Measurements from ENCODE around the gene ABCC4.
"Not testable (repeated sequence)": the region's sequence is repeated elsewhere in the genome, so short reads cannot be mapped to it uniquely, and the experiment has no call there.

The ABCC4 gene

DNA sequence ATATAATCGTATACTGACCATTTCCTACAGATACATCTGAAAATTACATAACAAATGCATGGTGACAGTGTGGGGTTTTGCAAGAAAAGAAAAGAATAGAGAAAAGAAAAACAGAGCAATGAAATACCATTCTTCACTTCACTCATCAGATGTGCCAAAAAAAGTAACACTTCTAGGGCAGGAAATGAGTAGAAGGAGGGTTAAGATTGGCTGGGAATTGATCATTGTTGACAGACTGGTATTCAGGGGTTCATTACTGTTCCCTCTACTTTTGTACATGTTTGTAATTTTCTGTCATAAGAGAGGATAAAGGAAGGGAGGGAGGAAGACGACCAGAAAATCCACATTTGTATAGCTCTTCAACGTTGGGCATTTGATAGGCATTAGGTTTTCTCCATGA is 31.5 kb downstream of the ABCC4 start:
- TF ChIP-seq, protein P1, sequence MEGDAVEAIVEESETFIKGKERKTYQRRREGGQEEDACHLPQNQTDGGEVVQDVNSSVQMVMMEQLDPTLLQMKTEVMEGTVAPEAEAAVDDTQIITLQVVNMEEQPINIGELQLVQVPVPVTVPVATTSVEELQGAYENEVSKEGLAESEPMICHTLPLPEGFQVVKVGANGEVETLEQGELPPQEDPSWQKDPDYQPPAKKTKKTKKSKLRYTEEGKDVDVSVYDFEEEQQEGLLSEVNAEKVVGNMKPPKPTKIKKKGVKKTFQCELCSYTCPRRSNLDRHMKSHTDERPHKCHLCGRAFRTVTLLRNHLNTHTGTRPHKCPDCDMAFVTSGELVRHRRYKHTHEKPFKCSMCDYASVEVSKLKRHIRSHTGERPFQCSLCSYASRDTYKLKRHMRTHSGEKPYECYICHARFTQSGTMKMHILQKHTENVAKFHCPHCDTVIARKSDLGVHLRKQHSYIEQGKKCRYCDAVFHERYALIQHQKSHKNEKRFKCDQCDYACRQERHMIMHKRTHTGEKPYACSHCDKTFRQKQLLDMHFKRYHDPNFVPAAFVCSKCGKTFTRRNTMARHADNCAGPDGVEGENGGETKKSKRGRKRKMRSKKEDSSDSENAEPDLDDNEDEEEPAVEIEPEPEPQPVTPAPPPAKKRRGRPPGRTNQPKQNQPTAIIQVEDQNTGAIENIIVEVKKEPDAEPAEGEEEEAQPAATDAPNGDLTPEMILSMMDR (IDR thresholded peaks at IDR 0.05; ENCODE audit: low read depth, low read length, missing control alignments) = no peak

GRCh38 chr13:95268343-95269065 is 32.7 kb downstream of the ABCC4 start:
- in situ Hi-C loops (cut with HindIII; ENCODE audit: low sequenced_read_pairs); DNase-seq (ENCODE audit: low read depth); H3K4me3 ChIP-seq (ENCODE audit: low read depth, low read length): not testable (repeated sequence)

More for the DNA sequence above, 31.5 kb downstream of the ABCC4 start:
- in situ Hi-C loops (cut with HindIII; ENCODE audit: low sequenced_read_pairs) = no loop called here
- no peak for DNase-seq (ENCODE audit: low read depth)
- H3K4me3 ChIP-seq (ENCODE audit: low read depth, low read length) = no peak overlapping the region

- TF ChIP-seq, protein P1 (IDR thresholded peaks at IDR 0.05; ENCODE audit: low read depth, low read length, missing control alignments) = no peak
- no peak overlapping the region for H3K4me3 ChIP-seq (ENCODE audit: low read depth, low read length)
- in situ Hi-C loops (cut with HindIII; ENCODE audit: low sequenced_read_pairs) = no loop called here
- DNase-seq (ENCODE audit: low read depth) = peak; percentile 77
Measured at GRCh38 chr13:95267662-95268342, 33.4 kb downstream of the ABCC4 start.

GRCh38 chr13:95264225-95264624 is 37.0 kb downstream of the ABCC4 start:
- in situ Hi-C loops (cut with HindIII; ENCODE audit: low sequenced_read_pairs) = no loop called here
- no peak for DNase-seq (ENCODE audit: low read depth)
- no peak overlapping the region for H3K4me3 ChIP-seq (ENCODE audit: low read depth, low read length)
- TF ChIP-seq, protein P1 (IDR thresholded peaks at IDR 0.05; ENCODE audit: low read depth, low read length, missing control alignments) = no peak

- DNase-seq (ENCODE audit: low read depth) = no peak
- TF ChIP-seq, protein P1 (IDR thresholded peaks at IDR 0.05; ENCODE audit: low read depth, low read length, missing control alignments) = no peak
- in situ Hi-C loops (cut with HindIII; ENCODE audit: low sequenced_read_pairs) = no loop called here
- no peak overlapping the region for H3K4me3 ChIP-seq (ENCODE audit: low read depth, low read length)
Measured at GRCh38 chr13:95262837-95263384, 38.3 kb downstream of the ABCC4 start.

DNA sequence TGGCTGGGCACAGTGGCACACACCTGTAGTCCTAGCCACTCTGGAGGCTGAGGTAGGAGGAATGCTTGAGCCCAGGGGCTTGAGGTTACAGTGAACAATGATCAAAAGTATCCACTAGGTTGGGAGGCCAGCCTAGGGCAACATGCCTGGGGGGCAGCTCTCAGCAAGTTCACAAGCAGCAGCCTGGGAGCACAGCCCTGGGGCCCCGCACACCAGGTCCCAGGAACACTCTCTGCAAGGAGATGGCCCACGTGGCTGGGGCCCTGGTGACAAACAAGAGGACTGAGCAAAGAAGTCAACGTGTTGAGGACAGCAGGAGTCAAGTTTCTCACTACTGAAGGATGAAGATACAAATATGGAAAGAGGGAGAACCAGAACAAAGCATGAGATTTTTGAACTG is 39.3 kb downstream of the ABCC4 start:
- H3K4me3 ChIP-seq (ENCODE audit: low read depth, low read length) = no peak overlapping the region
- in situ Hi-C loops (cut with HindIII; ENCODE audit: low sequenced_read_pairs) = no loop called here
- DNase-seq (ENCODE audit: low read depth) = no peak
- TF ChIP-seq, protein P1 (IDR thresholded peaks at IDR 0.05; ENCODE audit: low read depth, low read length, missing control alignments) = no peak

DNA sequence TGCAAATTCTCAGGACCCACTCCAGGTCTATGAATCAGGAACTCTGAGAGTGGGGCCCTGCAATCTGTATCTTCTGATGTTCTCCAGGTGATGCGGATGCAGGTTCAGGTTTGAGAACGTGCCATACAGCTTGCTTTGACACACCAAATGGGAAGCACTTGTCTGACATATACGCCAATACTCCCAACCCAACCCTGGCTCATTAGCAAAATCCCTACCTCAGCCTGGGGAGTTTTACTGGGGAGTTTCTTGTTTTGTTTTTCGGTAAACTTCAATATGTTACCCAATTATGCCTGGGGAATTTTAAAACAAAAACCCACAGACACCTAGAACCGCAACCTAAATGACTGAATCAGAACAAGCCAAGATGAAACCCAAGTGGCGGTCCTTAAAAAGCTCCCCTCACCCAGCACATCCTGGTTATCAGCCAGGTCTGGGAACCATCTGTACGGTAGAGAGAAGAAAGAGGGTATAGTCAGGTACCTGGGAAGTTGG is 41.2 kb downstream of the ABCC4 start:
- TF ChIP-seq, protein P1 (IDR thresholded peaks at IDR 0.05; ENCODE audit: low read depth, low read length, missing control alignments) = no peak
- no peak overlapping the region for H3K4me3 ChIP-seq (ENCODE audit: low read depth, low read length)
- in situ Hi-C loops (cut with HindIII; ENCODE audit: low sequenced_read_pairs) = no loop called here
- no peak for DNase-seq (ENCODE audit: low read depth)
